Right atrium auricular region (tissue), 2 donors: ENCODE measurements around the gene GPR12. TPM values are rescaled to one million over a fixed set of nuclear protein-coding genes. Genes with fewer than 3 reads are reported as not detected.
A peak's percentile ranks its signal among the peaks of the same experiment; 100 is the strongest.

Experiments used
- DNase-seq: peaks from one replicate; pipeline ENCODE4 v3.0.0-alpha.2; 2019; ENCODE audit warnings: low spot score
- H3K27ac ChIP-seq, 2 donors: fragments of 200-600 bp; sonication (generic); 1 replicate in 1 of 2; 2 replicates in 1 of 2; pipeline ENCODE4 v1.5.1; 2016 to 2019
- H3K27me3 ChIP-seq, 2 donors: fragments of 200-600 bp; sonication (generic); one replicate each; pipeline versions ENCODE4 v1.5.1 to v1.6.0; 2017 to 2019
- H3K36me3 ChIP-seq: fragments of 200-600 bp; sonication (generic); one replicate; pipeline ENCODE4 v1.5.1; 2016
- H3K4me1 ChIP-seq, 2 donors: fragments of 200-600 bp; sonication (generic); one replicate each; pipeline versions ENCODE4 v1.5.1 to v1.6.0; 2017 to 2019
- H3K4me3 ChIP-seq, 2 donors: fragments of 200-600 bp; sonication (generic); 1 replicate in 1 of 2; 2 replicates in 1 of 2; pipeline ENCODE4 v1.5.1; 2017 to 2019; ENCODE audit warnings: mild to moderate bottlenecking in 1 of 2, moderate library complexity in 1 of 2
- H3K9me3 ChIP-seq, 2 donors: fragments of 200-600 bp; sonication (generic); one replicate each; pipeline ENCODE4 v1.5.1; 2019
- total RNA-seq, 2 donors: library from RNA; depleted of rRNA; stranded (reverse); fragments of >200 nt; gene quantifications; one replicate each; pipeline ENCODE4 v1.1.0, GENCODE V29; 2016
- TF ChIP-seq, protein P1 (sequence below), 2 donors: fragments of 200-600 bp; sonication (generic); IDR thresholded peaks; one replicate each; pipeline ENCODE4 v1.5.1; 2019; ENCODE audit warnings: antibody characterized with exemption in 2 of 2

The GPR12 gene
- total RNA-seq, 2 donors from 2014 or later, result 0.07 TPM; not detected in 1

DNA sequence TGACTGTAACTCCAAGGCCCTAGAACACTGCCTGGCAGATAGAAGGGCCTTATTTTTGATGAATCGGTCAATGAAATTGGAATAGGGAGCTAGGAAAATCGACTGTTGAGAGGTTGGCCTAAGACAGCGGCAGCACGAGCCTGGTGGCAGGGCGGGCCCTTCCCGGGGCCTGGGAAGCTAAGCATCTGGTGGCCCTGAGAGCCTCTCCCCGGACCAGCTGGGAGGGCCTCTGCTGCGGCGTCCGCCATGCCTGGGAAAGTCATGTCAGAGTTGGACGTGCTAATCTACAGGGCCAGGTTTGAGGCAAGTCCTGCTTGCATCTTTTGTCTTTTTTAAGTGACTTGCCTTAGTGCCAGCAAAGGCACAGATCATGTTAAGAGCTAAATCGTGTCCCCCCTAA, 11.2 kb upstream of the GPR12 start:
- H3K27ac ChIP-seq, result no peak overlapping the region
- TF ChIP-seq, protein P1, sequence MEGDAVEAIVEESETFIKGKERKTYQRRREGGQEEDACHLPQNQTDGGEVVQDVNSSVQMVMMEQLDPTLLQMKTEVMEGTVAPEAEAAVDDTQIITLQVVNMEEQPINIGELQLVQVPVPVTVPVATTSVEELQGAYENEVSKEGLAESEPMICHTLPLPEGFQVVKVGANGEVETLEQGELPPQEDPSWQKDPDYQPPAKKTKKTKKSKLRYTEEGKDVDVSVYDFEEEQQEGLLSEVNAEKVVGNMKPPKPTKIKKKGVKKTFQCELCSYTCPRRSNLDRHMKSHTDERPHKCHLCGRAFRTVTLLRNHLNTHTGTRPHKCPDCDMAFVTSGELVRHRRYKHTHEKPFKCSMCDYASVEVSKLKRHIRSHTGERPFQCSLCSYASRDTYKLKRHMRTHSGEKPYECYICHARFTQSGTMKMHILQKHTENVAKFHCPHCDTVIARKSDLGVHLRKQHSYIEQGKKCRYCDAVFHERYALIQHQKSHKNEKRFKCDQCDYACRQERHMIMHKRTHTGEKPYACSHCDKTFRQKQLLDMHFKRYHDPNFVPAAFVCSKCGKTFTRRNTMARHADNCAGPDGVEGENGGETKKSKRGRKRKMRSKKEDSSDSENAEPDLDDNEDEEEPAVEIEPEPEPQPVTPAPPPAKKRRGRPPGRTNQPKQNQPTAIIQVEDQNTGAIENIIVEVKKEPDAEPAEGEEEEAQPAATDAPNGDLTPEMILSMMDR (IDR thresholded peaks at IDR 0.05), result no peak
- DNase-seq, result no peak
- H3K27me3 ChIP-seq, result no peaks in the 10 kb centered on the region
- H3K4me1 ChIP-seq, result no peaks in the 10 kb centered on the region
- no peaks in the 10 kb centered on the region for H3K36me3 ChIP-seq
- no peaks in the 10 kb centered on the region for H3K9me3 ChIP-seq
- H3K4me3 ChIP-seq, result no peak overlapping the region

DNA sequence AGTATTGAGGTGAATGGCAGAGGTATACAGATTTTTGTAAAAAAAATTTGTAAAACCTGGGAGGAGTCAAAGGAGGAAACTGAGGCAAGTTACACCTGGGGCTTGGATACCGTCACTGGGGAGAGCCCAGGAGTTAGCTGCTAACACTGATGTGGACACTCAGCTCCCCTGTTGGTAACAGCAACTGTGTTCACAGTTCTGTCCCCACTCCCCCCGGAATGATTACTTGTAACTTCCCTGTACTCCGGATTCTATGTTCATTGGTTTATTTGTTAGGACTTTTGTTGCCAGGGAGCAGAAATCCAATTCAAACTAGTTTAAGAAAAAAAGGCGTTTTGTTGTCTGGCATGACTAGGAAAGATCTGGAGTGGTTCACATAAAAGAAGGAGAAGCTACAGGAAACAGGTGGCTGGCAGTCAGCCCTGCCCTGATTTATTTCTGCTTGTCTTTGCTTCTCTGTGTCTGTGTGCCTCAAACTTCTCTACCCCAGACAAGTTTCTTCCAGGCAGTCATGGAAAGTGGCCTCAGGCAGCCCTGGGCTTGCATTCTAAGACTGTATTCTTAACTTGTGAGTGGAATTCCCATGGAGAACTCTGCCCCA, 2.3 kb upstream of the GPR12 start:
- Histone ChIP-seq H3K4me3 (no peak overlapping the region), H3K27ac (no peak overlapping the region), H3K9me3 (no peaks in the 10 kb centered on the region), H3K4me1 (peaks cover 0 to 11% of the 10 kb centered on the region in 2 donors), H3K36me3 (no peaks in the 10 kb centered on the region), H3K27me3 (peaks cover 4% of the 10 kb centered on the region in 2 donors)
- no peak for DNase-seq
- TF ChIP-seq, protein P1 (IDR thresholded peaks at IDR 0.05), result no peak

DNA sequence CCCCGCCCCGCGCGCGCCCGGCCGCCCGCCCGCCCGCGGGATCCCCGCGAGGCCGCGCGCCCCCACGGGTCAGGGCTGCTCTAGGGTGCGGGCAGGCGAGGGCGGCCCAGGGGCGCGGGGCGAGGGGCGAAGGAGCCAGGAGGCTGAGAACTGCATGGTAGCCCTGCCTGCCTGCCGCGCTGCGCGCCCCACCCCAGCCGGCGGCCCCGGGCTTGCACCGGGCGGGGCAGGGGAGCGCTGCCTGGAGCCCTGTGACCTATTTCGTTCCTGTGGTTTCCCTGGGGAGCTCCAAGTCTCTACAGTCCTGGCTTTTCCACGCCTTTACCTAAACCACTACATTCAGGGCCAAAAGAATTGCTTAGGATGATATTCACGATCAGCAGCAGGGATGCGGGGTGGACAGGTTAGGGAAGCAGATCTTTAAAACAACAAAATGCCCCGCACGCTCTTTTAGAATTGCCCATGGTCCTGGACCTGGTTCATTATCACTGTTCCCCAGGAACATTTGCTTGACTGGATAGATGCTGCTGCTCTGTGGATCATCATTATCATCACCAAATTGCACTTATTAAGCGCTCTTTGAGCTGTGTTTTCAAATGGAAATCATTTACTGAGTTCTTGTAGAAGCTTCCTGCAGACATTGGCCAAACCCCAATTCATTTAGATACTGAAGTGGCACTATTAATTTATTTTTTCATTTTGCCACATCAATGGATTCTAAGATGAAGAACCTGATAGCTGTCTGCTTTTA, 421 bp upstream of the GPR12 start:
- Histone ChIP-seq H3K4me1 (peaks cover 0 to 11% of the 10 kb centered on the region in 2 donors), H3K27ac (no peak overlapping the region), H3K4me3 (peak overlapping the region in 1 of 2 donors; percentile 52), H3K36me3 (no peaks in the 10 kb centered on the region), H3K9me3 (no peaks in the 10 kb centered on the region), H3K27me3 (peaks cover 4% of the 10 kb centered on the region in 2 donors)
- DNase-seq, result no peak
- TF ChIP-seq, protein P1 (IDR thresholded peaks at IDR 0.05), result no peak

DNA sequence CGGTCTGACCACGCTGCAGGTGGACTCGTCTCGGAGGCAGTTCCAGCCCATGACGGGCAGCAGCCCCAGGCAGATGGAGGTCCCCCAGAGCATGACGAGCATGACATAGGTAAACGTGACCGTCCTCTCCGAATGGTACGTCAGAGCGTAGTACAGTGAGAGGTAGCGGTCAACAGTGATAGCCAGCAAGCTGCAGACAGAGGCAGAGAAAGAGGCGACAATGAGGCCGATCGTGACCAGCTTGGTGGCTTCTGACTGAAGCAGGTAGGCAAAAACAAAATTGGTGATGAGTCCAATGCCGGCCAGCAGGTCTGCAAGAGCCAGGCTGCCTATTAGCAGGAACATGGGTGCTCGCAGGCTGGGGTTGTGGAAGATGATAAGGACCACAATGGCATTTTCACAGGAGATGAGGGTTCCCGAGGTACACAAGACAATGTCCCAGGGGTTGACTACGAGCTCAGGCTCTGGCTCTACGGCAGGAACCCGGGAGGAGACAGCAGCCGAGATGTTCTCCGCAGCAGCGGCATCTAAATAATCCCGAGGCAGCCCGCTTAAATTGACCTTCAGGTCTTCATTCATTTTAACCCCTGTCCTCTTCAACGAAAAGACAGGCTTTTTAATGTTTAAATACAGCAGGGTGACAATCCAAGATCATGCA, 1.2 kb downstream of the GPR12 start:
- no peak overlapping the region for H3K27ac ChIP-seq
- TF ChIP-seq, protein P1 (IDR thresholded peaks at IDR 0.05), result no peak
- DNase-seq, result no peak
- H3K4me1 ChIP-seq, result peaks cover 0 to 11% of the 10 kb centered on the region in 2 donors
- H3K36me3 ChIP-seq, result no peaks in the 10 kb centered on the region
- peak overlapping the region; percentile 39 to 52 for H3K4me3 ChIP-seq
- no peaks in the 10 kb centered on the region for H3K9me3 ChIP-seq
- H3K27me3 ChIP-seq, result peaks cover 4% of the 10 kb centered on the region in 2 donors

DNA sequence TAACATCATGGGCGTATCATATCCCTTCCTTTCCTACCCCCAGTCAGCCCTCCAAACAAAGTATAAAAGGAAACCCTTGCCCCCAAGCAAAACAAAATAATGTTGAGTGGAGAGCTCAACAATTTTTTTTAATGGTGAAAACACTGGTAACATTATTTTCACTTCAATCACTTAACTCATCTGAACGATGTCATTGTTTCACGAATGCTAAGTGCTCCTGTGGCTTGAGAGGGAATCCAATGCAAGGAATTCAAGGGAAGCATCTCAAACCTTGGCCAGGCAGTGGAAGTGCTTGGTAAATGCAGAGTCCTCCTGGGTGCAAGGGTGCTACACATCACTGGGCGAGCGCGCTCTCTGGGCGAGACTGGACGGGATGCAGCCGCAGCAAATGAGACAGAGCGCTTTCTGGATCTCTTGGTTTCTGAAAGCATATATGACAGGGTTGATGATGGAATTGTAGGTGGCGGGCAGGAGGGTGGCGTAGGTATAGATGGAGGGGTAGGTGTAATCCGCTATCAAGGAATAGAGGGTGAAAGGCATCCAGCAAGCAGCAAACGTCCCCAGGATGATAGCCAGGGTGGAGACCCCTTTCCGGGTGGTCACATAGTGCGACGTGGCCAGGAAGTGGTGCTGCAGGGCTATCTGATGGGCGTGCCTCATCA, 2.0 kb downstream of the GPR12 start:
- TF ChIP-seq, protein P1 (IDR thresholded peaks at IDR 0.05), result no peak
- H3K27me3 ChIP-seq, result peaks cover 4% of the 10 kb centered on the region in 2 donors
- H3K4me3 ChIP-seq, result no peak overlapping the region
- DNase-seq, result no peak
- H3K9me3 ChIP-seq, result no peaks in the 10 kb centered on the region
- H3K36me3 ChIP-seq, result no peaks in the 10 kb centered on the region
- peaks cover 0 to 11% of the 10 kb centered on the region in 2 donors for H3K4me1 ChIP-seq
- no peak overlapping the region for H3K27ac ChIP-seq
